ENCODE results near the gene NHLRC1.

NHLRC1 gene

DNA sequence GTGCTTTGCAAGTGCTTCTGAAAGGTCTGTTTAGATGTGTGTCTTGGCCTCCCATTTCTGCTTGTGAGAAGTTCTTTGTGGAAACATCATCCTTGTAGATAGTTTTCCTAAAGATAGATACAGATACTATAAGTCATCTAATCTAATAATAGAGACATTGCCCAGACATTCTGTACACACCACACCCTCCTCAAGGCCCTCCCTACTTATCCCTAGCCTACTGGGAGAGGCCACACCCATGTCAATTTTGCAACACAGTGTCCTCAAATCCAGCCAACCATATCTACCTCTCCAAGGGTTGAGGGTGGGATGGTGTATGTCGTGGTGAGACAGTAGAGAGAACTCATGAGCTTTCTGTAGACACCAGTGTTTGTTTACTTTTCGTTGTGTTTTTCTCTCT lies 39.0 kb upstream of the NHLRC1 start:
- no peak overlapping the region for H3K4me3 ChIP-seq (ENCODE audit: low read depth, low read length)
- TF ChIP-seq, protein P1, sequence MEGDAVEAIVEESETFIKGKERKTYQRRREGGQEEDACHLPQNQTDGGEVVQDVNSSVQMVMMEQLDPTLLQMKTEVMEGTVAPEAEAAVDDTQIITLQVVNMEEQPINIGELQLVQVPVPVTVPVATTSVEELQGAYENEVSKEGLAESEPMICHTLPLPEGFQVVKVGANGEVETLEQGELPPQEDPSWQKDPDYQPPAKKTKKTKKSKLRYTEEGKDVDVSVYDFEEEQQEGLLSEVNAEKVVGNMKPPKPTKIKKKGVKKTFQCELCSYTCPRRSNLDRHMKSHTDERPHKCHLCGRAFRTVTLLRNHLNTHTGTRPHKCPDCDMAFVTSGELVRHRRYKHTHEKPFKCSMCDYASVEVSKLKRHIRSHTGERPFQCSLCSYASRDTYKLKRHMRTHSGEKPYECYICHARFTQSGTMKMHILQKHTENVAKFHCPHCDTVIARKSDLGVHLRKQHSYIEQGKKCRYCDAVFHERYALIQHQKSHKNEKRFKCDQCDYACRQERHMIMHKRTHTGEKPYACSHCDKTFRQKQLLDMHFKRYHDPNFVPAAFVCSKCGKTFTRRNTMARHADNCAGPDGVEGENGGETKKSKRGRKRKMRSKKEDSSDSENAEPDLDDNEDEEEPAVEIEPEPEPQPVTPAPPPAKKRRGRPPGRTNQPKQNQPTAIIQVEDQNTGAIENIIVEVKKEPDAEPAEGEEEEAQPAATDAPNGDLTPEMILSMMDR (IDR thresholded peaks at IDR 0.05; ENCODE audit: borderline replicate concordance, insufficient read depth, low read depth, low read length): no peak

- TF ChIP-seq, protein P1 (IDR thresholded peaks at IDR 0.05; ENCODE audit: borderline replicate concordance, insufficient read depth, low read depth, low read length): no peak
- no peak overlapping the region for H3K4me3 ChIP-seq (ENCODE audit: low read depth, low read length)
Measured at GRCh38 chr6:18160911-18161310, 38.4 kb upstream of the NHLRC1 start.

DNA sequence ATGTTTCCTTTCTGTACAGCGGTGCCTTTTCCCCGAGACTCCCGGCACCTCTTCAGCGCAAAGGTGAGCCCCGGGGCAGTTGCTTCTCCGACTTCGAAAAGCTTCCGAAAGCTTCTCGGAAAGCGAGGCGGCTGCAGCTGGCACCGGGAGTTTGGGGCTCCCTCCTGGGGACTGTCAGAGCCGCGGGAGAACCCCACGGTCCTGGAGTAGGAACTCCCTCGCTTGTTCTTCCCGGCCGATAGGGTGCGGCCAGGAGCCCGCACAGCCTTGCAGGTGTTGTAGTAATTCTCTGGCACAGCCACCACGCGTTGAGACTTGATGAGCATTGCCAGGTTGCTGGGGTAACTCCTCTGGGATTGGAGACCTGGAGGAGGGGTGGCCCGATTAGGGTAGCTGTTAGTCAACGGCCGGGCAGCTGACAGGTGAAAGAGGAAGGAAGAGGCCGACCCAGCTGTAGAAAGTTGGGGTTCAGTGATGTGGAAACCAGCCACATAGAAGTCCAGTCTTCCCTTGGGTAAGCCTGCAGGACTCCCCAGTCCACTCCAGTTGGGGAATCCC lies 33.5 kb upstream of the NHLRC1 start:
- H3K4me3 ChIP-seq (ENCODE audit: low read depth, low read length): peak overlapping the region; percentile 76
- TF ChIP-seq, protein P1 (IDR thresholded peaks at IDR 0.05; ENCODE audit: borderline replicate concordance, insufficient read depth, low read depth, low read length): peak; percentile 17; the same call in 1 of the 2 replicates

DNA sequence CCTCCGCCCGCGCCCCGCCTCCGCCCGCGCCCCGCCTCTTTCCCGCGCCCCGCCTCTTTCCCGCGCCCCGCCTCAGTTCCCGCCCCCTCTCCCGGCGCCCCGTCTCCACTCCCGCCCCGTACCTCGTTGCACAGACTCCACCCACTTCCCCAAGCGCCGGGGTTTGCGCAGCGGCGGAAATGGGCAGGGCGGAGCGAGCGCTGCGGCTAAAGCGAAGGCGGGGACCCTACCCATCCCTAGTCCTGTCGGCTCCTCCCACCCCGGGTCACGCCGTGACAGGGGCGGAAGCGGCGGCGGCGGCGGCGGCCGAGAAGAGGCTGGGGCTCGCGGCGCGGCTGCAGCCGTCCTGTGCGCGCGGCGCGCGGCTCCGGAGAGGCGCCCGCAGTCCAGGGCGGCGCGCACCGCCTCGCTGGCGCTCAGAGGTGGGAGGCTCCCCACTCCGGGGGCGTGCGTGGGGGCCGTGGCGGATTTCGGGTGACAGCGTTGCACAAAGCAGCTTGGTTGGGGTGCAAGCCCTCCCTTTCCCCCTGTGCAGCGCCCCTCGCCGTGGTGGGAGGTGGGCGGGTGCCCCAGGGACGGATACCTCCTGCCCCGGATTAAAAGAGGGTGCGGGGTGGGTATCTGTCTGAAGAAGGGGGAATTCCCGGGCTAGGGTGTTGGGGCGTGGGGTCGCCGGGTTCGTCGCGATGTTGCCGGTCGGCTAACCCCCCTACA lies 32.8 kb upstream of the NHLRC1 start, which contains the start of gene KDM1B:
KDM1B (plus strand) TSS at position 273 of the 714 bp plus-strand sequence. CDS start 4,474 bp downstream, outside the sequence.
- TF ChIP-seq, protein P1 (IDR thresholded peaks at IDR 0.05; ENCODE audit: borderline replicate concordance, insufficient read depth, low read depth, low read length): no peak
- peak within 1 kb of the TSS; percentile 76 for H3K4me3 ChIP-seq (ENCODE audit: low read depth, low read length)

DNA sequence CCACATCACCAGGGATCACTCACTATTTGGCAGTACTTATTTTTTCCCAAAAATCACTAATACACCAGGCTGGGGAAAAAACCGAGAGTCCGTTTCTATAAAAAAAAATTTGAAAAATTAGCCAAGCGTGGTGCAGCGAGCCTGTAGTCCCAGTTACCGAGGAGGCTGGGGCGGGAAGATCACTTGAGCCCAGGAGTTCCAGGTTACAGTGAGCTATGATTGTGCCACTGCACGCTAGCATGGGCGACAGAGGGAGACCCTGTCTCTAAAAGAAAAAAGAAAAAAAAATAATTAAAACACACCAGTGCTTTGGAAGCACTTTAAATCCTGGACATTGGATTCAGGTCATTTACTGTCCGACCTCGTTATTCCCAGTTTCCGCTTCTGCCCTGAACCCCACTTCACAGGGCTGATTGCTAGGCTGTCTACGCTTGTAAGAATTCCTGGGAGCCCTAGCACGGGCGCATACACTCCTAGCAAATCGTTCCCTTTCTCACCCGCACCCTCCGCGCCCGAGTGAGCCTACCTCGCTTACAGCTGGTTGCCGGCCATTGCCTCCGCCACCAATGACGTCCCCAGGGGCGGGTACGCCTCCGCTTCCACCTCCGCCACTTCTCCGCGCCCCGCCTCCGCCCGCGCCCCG lies 32.2 kb upstream of the NHLRC1 start, which contains the start of gene TPMT:
TPMT (minus strand) TSS at position 571 of the 643 bp plus-strand sequence. CDS start 5,950 bp downstream, outside the sequence.
- TF ChIP-seq, protein P1 (IDR thresholded peaks at IDR 0.05; ENCODE audit: borderline replicate concordance, insufficient read depth, low read depth, low read length): no peak
- peak within 1 kb of the TSS; percentile 76 for H3K4me3 ChIP-seq (ENCODE audit: low read depth, low read length)

DNA sequence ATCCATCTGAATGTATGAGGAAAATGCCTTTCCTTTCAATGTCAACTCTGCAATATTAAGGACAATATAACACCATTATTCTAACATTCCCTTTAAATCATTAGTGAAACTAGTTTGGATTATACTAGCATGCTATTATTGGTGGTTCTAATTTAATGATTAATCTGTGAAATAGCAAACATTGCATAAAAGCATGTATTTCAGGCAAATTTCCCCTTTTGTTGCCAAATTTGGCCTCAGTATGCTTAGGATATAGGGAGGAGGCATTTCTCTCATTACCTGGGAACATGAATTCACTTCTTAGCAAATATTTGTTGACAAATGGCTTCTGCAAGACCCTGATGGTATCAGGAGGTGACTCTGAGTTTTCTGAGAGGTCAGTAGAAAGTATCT lies 30.8 kb upstream of the NHLRC1 start:
- H3K4me3 ChIP-seq (ENCODE audit: low read depth, low read length): no peak overlapping the region
- TF ChIP-seq, protein P1 (IDR thresholded peaks at IDR 0.05; ENCODE audit: borderline replicate concordance, insufficient read depth, low read depth, low read length): no peak
